GM13977 (cell line): ENCODE data around the gene CREB3.

Experiments
- DNase-seq: peaks from one replicate; pipeline ENCODE4 v3.0.0; 2012; ENCODE audit warnings: low spot score
- in situ Hi-C: fragments of 300-500 bp; cut with MboI; formaldehyde crosslinking; loops from one replicate; pipeline ENCODE4 v1.12.0; 2022; ENCODE audit warnings: low sequenced_read_pairs, low pct_unique_long_range_greater_than_20kb, mixed read lengths, inconsistent platforms; ENCODE audit not compliant: unreplicated experiment
- TF ChIP-seq, protein P1 (sequence below): IDR thresholded peaks from 2 replicates; pipeline ENCODE4 v1.5.1; 2012; ENCODE audit warnings: mild to moderate bottlenecking, control low read depth; ENCODE audit not compliant: insufficient read depth; ENCODE audit errors: extremely low read depth, missing control alignments

CREB3 gene

GRCh38 chr9:35732185-35732799 lies at the start of gene CREB3, which contains the start of gene TLN1:
TSS of gene CREB3 (plus strand) at chr9:35732666. CDS start at chr9:35732773, 107 bp downstream.
TSS of gene TLN1 (minus strand) at chr9:35732195. CDS start at chr9:35725694, 6,501 bp downstream.
- in situ Hi-C loops = no loop called here
- TF ChIP-seq, protein P1, sequence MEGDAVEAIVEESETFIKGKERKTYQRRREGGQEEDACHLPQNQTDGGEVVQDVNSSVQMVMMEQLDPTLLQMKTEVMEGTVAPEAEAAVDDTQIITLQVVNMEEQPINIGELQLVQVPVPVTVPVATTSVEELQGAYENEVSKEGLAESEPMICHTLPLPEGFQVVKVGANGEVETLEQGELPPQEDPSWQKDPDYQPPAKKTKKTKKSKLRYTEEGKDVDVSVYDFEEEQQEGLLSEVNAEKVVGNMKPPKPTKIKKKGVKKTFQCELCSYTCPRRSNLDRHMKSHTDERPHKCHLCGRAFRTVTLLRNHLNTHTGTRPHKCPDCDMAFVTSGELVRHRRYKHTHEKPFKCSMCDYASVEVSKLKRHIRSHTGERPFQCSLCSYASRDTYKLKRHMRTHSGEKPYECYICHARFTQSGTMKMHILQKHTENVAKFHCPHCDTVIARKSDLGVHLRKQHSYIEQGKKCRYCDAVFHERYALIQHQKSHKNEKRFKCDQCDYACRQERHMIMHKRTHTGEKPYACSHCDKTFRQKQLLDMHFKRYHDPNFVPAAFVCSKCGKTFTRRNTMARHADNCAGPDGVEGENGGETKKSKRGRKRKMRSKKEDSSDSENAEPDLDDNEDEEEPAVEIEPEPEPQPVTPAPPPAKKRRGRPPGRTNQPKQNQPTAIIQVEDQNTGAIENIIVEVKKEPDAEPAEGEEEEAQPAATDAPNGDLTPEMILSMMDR = peak; percentile 51
- DNase-seq = peak; percentile 98

- no peak for DNase-seq
- in situ Hi-C loops = no loop called here
Observed at GRCh38 chr9:35683323-35683722, 49.1 kb upstream of the CREB3 start.

DNA sequence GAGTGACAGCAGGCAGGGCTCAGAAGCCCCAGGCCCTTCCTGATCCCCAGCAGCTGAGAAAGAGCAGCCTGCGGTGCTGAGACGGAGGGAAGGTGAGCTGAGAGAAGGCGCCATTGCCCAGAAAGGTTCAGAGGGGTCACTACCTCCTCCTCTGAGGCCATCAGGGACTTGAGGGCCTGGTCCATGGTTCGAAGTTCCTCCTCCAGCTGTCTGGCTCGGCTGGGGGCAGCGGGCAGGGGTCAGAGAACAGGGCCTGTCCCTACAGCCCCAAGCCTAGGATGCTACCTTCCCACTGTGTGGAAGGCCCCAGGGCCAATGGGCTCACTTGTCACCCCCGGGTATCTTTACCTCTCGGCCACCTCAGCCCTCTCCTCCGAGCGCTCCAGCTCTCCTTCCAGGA lies 47.5 kb upstream of the CREB3 start:
- TF ChIP-seq, protein P1 = no peak
- no peak for DNase-seq
- in situ Hi-C loops = no loop called here

More at GRCh38 chr9:35683323-35683722, 49.1 kb upstream of the CREB3 start:
- TF ChIP-seq, protein P1 = no peak

GRCh38 chr9:35685506-35685905 lies 47.0 kb upstream of the CREB3 start:
- in situ Hi-C loops = no loop called here
- DNase-seq = no peak
- TF ChIP-seq, protein P1 = no peak

DNA sequence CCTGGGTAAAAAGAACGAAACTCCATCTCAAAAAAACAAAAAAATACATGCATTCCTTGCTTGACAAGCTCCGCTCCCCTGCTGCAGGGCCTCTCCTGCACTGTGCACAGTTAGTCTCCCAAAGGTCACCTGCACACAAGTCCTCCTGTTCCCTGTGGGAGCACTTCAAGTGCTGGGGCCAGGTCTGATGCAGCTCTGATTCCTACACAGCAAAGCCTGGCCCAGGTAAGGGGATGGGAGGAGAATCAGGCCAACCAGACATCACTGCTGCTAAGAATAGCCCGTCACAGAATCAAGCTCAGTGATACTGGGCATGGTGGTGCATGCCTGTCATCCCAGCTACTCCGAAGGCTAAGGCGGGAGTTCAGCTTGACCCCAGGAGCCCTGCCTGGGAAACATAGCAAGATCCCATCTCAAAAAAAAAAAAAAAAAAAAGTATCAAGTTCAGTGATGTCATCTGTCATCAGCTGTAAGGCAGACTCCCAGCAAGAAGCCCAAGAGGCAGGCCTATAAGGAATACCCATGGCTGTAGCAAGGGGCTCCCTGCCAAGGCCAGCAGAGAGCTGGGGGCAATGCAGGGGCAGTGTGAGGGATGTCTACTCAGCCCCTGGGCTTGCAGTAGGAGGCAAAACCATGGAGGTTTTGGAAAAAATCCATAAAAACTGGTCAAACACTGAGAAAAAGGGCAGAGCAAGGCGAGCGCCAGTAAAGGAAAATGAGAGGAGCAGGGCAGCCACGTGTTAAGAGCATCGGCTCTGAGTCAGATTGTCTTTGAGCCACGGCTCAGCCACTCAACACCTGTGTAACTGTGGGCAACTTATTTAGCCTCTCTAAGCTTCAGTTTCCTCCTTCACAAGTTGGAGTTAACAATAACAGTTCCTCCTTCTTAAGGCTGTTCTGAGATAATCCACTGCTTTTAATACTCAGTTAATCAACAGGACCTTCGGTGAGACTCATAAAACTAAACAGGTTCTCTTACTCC lies 46.0 kb upstream of the CREB3 start:
- TF ChIP-seq, protein P1 = no peak
- in situ Hi-C loops = no loop called here
- no peak for DNase-seq

GRCh38 chr9:35687306-35687705 lies 45.2 kb upstream of the CREB3 start:
- TF ChIP-seq, protein P1 = no peak
- in situ Hi-C loops = no loop called here
- no peak for DNase-seq
